Daoy (cell line): Measurements from ENCODE around the gene AGBL4. TPM values are rescaled to one million over a fixed set of nuclear protein-coding genes. Genes with fewer than 3 reads are reported as not detected.

Experiments
- DNase-seq: peaks from one replicate; pipeline ENCODE4 v3.0.0-alpha.2; 2015; ENCODE audit warnings: low read depth
- total RNA-seq: library from RNA; depleted of rRNA; stranded (reverse); fragments of >200 nt; shearing (Covaris generic); gene quantifications from 2 replicates; pipeline ENCODE4 v1.2.3, GENCODE V29; 2014

The AGBL4 gene
- total RNA-seq, 1 experiment from 2014 or later, result not detected

GRCh38 chr1:48725341-48726046, 1298.3 kb downstream of the AGBL4 start:
- peak; percentile 42 for DNase-seq

DNA sequence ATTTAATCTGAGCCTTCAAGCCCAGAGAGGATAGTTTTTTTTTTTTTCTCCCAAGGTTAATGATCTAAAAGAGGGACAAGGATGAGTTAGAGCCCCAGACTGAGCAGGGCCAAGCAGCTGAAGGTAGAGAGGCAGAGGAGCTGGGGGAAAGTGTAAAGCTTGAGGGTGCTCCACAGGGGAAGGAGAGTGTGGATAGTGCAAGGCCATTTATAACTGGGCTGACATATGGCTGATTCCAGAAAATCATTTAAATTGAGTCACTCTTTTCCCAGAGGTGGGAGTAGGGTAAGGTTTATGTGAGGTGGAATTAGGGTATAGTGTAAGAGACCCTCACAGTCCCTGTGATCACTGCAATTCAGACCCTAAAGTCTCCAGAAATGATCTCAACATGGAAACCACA, 1302.8 kb downstream of the AGBL4 start:
- no peak for DNase-seq

GRCh38 chr1:48718705-48719104, 1305.0 kb downstream of the AGBL4 start:
- no peak for DNase-seq

GRCh38 chr1:48718116-48718630, 1305.6 kb downstream of the AGBL4 start:
- peak; percentile 24 for DNase-seq

GRCh38 chr1:48717082-48717481, 1306.7 kb downstream of the AGBL4 start:
- DNase-seq, result no peak

DNA sequence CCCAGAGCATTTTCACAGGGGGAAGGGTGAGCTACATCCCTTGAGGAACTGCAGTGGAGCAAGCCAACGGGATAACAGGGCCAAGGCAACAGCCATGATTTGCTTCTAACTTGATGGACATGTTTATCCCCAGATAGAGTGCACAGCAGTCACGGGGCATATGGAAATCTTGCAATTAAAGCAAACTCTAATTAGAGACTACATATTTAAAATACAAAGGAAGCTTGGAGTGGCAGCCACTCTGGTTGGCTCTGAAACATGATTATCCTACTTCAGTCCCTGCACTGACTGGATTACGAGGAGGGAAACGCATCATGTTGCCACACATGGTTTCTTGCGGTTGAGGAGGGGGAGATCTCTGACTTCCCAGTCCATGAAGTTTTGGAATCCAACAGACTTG, 1307.8 kb downstream of the AGBL4 start:
- no peak for DNase-seq

- no peak for DNase-seq
Observed at GRCh38 chr1:48710915-48711314, 1312.8 kb downstream of the AGBL4 start.

DNA sequence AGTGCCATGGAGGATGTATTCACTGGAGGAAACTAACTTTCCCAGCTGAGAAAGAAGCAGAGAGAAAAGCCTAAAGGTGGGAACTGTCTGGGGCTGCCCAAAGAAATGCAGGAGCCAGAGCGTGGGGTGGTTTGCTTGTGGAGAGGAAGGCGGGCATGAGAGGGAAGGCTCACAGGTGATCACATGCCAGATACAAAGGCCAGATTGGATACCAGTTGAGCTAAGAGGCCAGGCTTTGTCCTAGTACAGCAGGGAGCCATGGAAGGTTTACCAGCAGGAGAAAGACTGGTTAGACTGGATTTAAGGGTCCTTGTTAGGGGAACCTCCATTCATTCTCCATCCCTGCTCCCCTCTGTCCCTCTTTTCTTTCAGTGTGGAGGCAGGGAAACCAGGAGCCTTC, 1313.4 kb downstream of the AGBL4 start:
- no peak for DNase-seq

DNA sequence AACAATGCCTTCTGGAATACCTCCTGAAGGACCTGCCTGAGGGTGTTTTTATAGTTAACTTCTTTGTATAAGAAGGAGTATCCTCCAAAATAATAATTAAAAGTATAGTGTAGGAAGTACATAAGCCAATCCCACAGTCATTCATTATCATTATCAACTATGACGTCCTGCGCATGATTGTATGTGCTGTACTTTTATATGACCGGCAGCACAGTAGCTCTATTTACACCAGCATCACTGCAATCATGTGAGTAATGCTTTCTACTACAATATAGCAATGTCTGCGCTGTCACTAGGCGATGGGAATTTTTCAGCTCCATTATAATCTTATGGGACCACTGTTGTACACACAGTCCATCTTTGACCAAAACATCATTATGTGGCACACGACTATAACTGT, 1319.0 kb downstream of the AGBL4 start:
- no peak for DNase-seq

- no peak for DNase-seq
Observed at GRCh38 chr1:48701445-48701844, 1322.3 kb downstream of the AGBL4 start.

GRCh38 chr1:48697066-48697707, 1326.6 kb downstream of the AGBL4 start:
- peak; percentile 53 for DNase-seq

DNA sequence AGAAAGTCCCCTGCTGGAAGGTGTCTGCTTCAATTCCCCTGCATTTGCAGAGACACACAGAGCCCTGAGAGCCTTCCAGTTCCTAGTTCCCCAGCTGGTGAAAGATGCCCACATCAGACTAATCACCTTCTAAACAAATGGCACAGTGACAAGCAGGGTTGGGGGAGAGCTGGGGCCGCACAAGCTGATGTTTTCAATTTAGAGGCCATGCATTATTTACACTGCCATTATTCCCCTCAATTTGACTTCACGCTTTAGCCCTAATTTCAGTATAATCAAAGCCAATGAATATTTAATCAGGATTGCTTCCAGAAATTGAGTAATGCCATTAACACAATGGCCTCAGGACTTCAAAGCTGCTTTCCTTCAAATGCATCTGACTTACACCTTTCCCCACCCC, 1328.6 kb downstream of the AGBL4 start:
- no peak for DNase-seq

DNA sequence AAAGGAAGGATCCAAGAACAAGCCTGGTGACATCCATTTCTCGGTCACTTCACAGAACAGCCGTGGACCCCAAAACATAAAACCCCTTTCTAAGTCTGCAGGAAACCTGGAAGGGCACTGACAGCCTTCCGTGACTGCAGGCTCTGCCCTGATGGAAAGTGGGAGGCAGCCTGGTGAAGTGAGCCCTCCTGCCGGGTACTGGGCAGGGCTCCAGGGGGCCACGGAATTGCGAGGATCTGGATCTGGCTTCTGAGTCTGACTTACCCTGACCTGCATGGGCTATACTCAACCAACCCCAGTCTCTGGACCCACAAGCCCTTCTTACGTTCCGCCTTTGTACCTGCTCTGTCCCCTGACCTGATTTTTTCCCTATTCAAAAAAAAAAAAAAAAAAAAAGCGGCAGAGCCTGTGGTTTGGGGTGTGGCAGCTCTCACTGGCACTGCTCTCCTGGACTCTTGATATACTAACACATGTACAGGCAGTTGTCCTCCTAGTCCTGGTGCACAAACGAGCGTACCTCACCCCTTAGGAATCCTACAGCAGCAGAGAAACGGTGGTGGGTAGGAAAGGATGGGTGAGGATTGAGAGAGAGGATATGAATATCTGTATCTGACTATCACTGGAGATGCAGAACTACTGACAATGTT, 1330.0 kb downstream of the AGBL4 start:
- peak; percentile 50 for DNase-seq

GRCh38 chr1:48693180-48693579, 1330.6 kb downstream of the AGBL4 start:
- DNase-seq, result no peak

GRCh38 chr1:48692235-48692634, 1331.5 kb downstream of the AGBL4 start:
- DNase-seq, result no peak

- no peak for DNase-seq
Observed at GRCh38 chr1:48691429-48692001, 1332.2 kb downstream of the AGBL4 start.

GRCh38 chr1:48688102-48688760, 1335.5 kb downstream of the AGBL4 start:
- DNase-seq, result no peak

DNA sequence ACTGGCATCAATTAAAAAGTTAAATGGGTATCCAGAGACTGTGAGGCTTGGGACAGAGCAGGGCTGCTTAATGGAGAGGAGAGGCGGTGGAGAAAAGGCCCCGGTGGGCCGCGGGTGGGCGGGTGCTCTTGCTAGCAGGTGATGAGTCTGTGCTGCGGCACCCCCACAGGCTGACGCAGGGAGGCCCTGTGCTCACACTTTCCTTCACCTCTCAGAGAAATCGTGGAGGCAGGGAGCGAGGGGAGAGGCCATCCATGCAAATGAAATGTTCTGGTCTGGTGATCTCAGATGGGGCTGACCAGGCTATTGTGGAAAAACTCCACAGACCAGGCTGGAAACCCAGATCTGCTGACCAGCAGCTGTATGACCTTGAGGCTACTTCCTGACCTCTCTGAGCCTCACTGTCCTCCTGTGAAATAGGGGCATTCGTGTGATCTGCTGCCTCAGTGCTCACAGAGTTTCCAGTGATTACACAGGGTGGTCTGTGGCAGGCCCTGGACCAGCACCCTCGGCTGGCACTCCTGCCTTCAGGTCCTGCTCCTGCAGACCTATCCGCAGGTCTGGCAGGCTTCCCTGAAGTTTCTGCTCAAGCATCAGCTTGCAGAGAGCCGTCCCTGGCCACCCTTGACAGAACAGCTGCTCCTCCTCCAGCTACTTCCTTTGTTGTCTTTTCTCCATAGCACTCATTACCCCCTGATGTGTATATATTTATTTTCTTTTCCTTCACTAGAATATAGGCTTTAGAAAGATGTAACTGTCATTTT, 1336.3 kb downstream of the AGBL4 start:
- no peak for DNase-seq

GRCh38 chr1:48686159-48686558, 1337.6 kb downstream of the AGBL4 start:
- no peak for DNase-seq

GRCh38 chr1:48684381-48684780, 1339.4 kb downstream of the AGBL4 start:
- no peak for DNase-seq

DNA sequence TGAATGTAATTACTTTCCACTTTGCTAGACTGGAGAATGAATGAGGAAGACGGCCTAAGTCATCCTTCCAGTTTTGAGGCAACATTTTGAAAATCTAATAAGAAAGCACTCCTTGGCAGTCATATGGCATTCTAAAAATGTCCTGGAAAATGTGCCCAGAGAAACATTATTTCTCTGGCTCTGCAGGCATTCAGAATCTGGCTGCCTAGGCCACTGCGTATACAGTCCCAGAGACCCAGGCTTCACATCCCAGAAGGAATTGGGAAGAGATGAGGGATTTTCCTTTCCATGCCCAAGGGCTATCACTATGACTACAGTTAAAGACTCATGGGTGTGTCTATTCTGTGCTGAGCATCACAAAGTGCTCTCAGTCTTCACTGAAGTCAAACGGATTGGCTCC, 1339.9 kb downstream of the AGBL4 start:
- DNase-seq, result no peak
